ENCODE measurements around the gene HEXIM2. TPM values are rescaled to one million over a fixed set of nuclear protein-coding genes. Genes with fewer than 3 reads are reported as not detected.
"Not testable (repeated sequence)": the region's sequence is repeated elsewhere in the genome, so short reads cannot be mapped to it uniquely, and the experiment has no call there.

HEXIM2 gene
- polyA plus RNA-seq, 10 donors, result 4.9 to 9.4 (median 7.3) TPM

GRCh38 chr17:45168991-45169752 is 7.5 kb downstream of the HEXIM2 start:
- DNase-seq, result no peak

- no peak for DNase-seq
Observed at GRCh38 chr17:45170280-45170930, 8.7 kb downstream of the HEXIM2 start.

- DNase-seq, result peak in 2 of 3 donors; percentile 76 to 88
Observed at GRCh38 chr17:45170931-45171337, 9.3 kb downstream of the HEXIM2 start.

- DNase-seq, result peak; percentile 75 to 88 (median 82)
Observed at GRCh38 chr17:45171338-45172231, 9.9 kb downstream of the HEXIM2 start.

- DNase-seq, result no peak
Observed at GRCh38 chr17:45172232-45172540, 10.5 kb downstream of the HEXIM2 start.

- DNase-seq, result peak; percentile 72 to 82 (median 82)
Observed at GRCh38 chr17:45172541-45173286, 11.0 kb downstream of the HEXIM2 start.

- no peak for DNase-seq
Observed at GRCh38 chr17:45175759-45176115, 14.1 kb downstream of the HEXIM2 start.

- DNase-seq, result no peak
Observed at GRCh38 chr17:45177563-45177962, 15.9 kb downstream of the HEXIM2 start.

GRCh38 chr17:45184144-45184543 is 22.5 kb downstream of the HEXIM2 start:
- DNase-seq, result no peak

- no peak for DNase-seq
Observed at GRCh38 chr17:45186801-45187354, 25.2 kb downstream of the HEXIM2 start.

- DNase-seq, result no peak
Observed at GRCh38 chr17:45189009-45189408, 27.3 kb downstream of the HEXIM2 start.

GRCh38 chr17:45190503-45191255 is 29.0 kb downstream of the HEXIM2 start:
- no peak for DNase-seq

- DNase-seq, result no peak
Observed at GRCh38 chr17:45195424-45195823, 33.7 kb downstream of the HEXIM2 start.

- no peak for DNase-seq
Observed at GRCh38 chr17:45197108-45197507, 35.4 kb downstream of the HEXIM2 start.

- peak; percentile 83 to 95 (median 93) for DNase-seq
Observed at GRCh38 chr17:45197555-45198334, 36.1 kb downstream of the HEXIM2 start.

- DNase-seq, result no peak
Observed at GRCh38 chr17:45200701-45201100, 39.0 kb downstream of the HEXIM2 start.

GRCh38 chr17:45201457-45201856 is 39.8 kb downstream of the HEXIM2 start:
- DNase-seq, result no peak

GRCh38 chr17:45201880-45202279 is 40.2 kb downstream of the HEXIM2 start:
- not testable (repeated sequence) for DNase-seq

- peak; percentile 85 to 92 (median 89) for DNase-seq
Observed at GRCh38 chr17:45218895-45219661, 57.4 kb downstream of the HEXIM2 start.
